Endodermal cell (in vitro differentiated cells): ENCODE data around the gene SPATA4. TPM values are rescaled to one million over a fixed set of nuclear protein-coding genes. Genes with fewer than 3 reads are reported as not detected.

Experiments used
- DNase-seq: peaks from one replicate; pipeline ENCODE4 v3.0.0-alpha.2; 2017
- H3K27ac ChIP-seq: 2 replicates; pipeline ENCODE4 v1.5.1; 2013; ENCODE audit warnings: mild to moderate bottlenecking, low read depth, low read length, moderate library complexity
- H3K27me3 ChIP-seq: 2 replicates; pipeline ENCODE4 v1.6.1; 2013; ENCODE audit warnings: mild to moderate bottlenecking, low read length, moderate library complexity; ENCODE audit not compliant: insufficient read depth, control insufficient read depth, poor library complexity, severe bottlenecking
- H3K36me3 ChIP-seq: 2 replicates; pipeline ENCODE4 v1.7.0; 2013; ENCODE audit warnings: mild to moderate bottlenecking, low read length, moderate library complexity; ENCODE audit not compliant: control insufficient read depth, insufficient read depth
- H3K4me1 ChIP-seq: one replicate; pipeline ENCODE4 v1.7.0; 2013; ENCODE audit warnings: low read length; ENCODE audit not compliant: control insufficient read depth, insufficient read depth
- H3K4me3 ChIP-seq: 2 replicates; pipeline ENCODE4 v1.5.1; 2013; ENCODE audit warnings: mild to moderate bottlenecking, low read length, moderate library complexity
- H3K9ac ChIP-seq: 2 replicates; pipeline ENCODE4 v1.6.1; 2013; ENCODE audit warnings: mild to moderate bottlenecking, low read length, moderate library complexity; ENCODE audit not compliant: poor library complexity, severe bottlenecking; ENCODE audit errors: extremely low read depth
- H3K9me3 ChIP-seq: 2 replicates; pipeline ENCODE4 v1.6.1; 2013; ENCODE audit warnings: mild to moderate bottlenecking, low read length, moderate library complexity; ENCODE audit not compliant: control insufficient read depth
- H3K27ac Mint-ChIP-seq: 2 replicates; pipeline ENCODE4 v1.8.0; 2020; ENCODE audit warnings: mixed read lengths
- H3K27me3 Mint-ChIP-seq: 2 replicates; pipeline ENCODE4 v1.8.0; 2021; ENCODE audit warnings: mild to moderate bottlenecking, mixed read lengths; ENCODE audit not compliant: insufficient read depth
- H3K36me3 Mint-ChIP-seq: 2 replicates; pipeline ENCODE4 v1.8.0; 2020; ENCODE audit warnings: low read depth, mixed read lengths
- H3K4me1 Mint-ChIP-seq: 2 replicates; pipeline ENCODE4 v1.8.0; 2020; ENCODE audit warnings: mixed read lengths
- H3K4me3 Mint-ChIP-seq: 2 replicates; pipeline ENCODE4 v1.8.0; 2020; ENCODE audit warnings: mild to moderate bottlenecking, moderate library complexity, mixed read lengths
- H3K9me3 Mint-ChIP-seq: 2 replicates; pipeline ENCODE4 v1.8.0; 2020; ENCODE audit warnings: mild to moderate bottlenecking, mixed read lengths
- CTCF ChIP-seq: fragments of 200-600 bp; sonication (generic); conservative IDR thresholded peaks from 2 replicates; pipeline ENCODE4 v1.5.0; 2021; ENCODE audit warnings: antibody characterized with exemption, mild to moderate bottlenecking
- WGBS, 2 experiments: methylation state at CpG; one replicate each; pipeline versions ENCODE4 v1.1.5 to v1.1.7; 2013; ENCODE audit warnings: missing lambda C conversion rate in 2 of 2, mixed read lengths in 1 of 2; ENCODE audit not compliant: insufficient coverage in 1 of 2, insufficient read length in 1 of 2; 5-methylcytosine and 5-hydroxymethylcytosine counted together
- long read RNA-seq, 4 experiments: library from polyadenylated mRNA in 2 of 4; library from RNA in 1 of 4; library from capped mRNA in 1 of 4; stranded (forward) in 3 of 4; unstranded in 1 of 4; transcript quantifications; one replicate each; pipeline ENCODE4 v2.0.0, GENCODE V29; 2020 to 2021; ENCODE audit warnings: inconsistent platforms in 1 of 4
- polyA plus RNA-seq, 2 experiments: library from polyadenylated mRNA; stranded (reverse); fragments of 50-300 nt; gene quantifications; one replicate each; pipeline ENCODE4 v1.2.3, GENCODE V29; 2013
- total RNA-seq, 2 donors: library from RNA; stranded (reverse); fragmentation: NEBNext Ultra II Directional in 1 of 2; extraction: Animal tissue kit (Norgen Biotek cat#: 25700) in 1 of 2; gene quantifications; 2 replicates in 1 of 2; 3 replicates in 1 of 2; pipeline ENCODE4 v1.2.1, GENCODE V29; 2021

Gene SPATA4
- total RNA-seq = not detected
- 0.21 TPM for polyA plus RNA-seq (2013, experiment 1 of 2)
- polyA plus RNA-seq (2013, experiment 2 of 2) = not detected
- long read RNA-seq, experiment 1 = 0 reads
- long read RNA-seq, experiment 2, partial matches to known transcripts = 0 of 1 reads
- long read RNA-seq, experiment 2, other reads (novel, unspliced or antisense) = 1 of 1 reads
- long read RNA-seq, experiment 3 = 0 reads
- long read RNA-seq, experiment 4 = 0 reads

DNA sequence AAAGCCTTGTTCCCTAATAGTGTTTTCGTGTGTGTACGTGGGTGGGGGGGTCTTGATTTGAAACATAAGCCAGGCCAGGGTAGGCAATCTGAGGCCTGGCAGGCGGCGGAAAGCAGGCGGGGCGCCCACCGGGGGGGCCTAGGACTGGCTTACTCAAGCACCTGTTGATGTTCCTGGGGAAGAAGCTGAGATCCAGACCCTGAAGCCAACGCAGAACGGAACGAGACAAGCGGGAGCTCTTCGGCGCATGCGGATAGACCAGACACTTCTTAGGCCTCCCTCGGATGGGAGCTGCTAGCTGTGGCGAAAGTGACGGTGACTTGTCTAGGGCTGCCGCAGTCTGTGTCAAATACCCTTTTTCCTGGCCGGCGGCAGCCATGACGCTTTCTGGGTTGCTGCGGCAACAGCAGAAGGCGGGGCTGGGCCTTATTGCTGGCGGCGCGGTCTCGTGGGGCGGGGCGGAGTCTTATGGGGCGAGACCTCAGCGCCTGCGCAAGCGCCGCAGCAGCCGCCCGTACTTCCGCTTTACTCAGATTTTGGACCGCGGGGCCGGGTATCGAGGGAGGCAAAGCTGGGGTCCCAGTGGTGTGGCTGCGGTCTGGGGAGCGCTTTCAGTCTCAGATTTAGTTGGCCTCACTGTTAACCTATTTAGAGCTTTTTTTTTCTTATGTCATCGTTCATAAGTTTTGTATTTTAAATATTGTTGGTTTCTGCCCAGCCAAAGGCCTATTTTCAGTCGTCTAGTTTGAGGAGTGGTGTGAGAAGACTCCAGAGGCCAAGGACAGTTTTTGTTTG is at the start of gene SPATA4:
Gene SPATA4 (minus strand): TSS at position 402 of the 795 bp plus-strand sequence. CDS start 23 bp downstream, at position 379.
- no peaks in the 10 kb centered on the region for H3K9me3 ChIP-seq
- no peaks in the 10 kb centered on the region for H3K36me3 ChIP-seq
- H3K27ac Mint-ChIP-seq = peak within 1 kb of the TSS; percentile 95
- peak within 1 kb of the TSS; percentile 89 for H3K4me3 ChIP-seq
- H3K9ac ChIP-seq = peak within 1 kb of the TSS; percentile 26
- H3K27me3 ChIP-seq = no peaks in the 10 kb centered on the region
- no peak for TF ChIP-seq CTCF
- H3K4me3 Mint-ChIP-seq = peak within 1 kb of the TSS; percentile 79
- peak within 1 kb of the TSS; percentile 42 for H3K27ac ChIP-seq
- H3K9me3 Mint-ChIP-seq = no peaks in the 10 kb centered on the region
- peaks cover 9% of the 10 kb centered on the region for H3K4me1 Mint-ChIP-seq
- 2 to 4% methylated on average over 25 to 45 of the region's 45 CpGs for WGBS, 2 experiments
- peak; percentile 98 for DNase-seq
- H3K27me3 Mint-ChIP-seq = no peaks in the 10 kb centered on the region
- no peaks in the 10 kb centered on the region for H3K4me1 ChIP-seq
- no peaks in the 10 kb centered on the region for H3K36me3 Mint-ChIP-seq

- peaks cover 3% of the 10 kb centered on the region for H3K36me3 ChIP-seq
- DNase-seq = no peak
- TF ChIP-seq CTCF = no peak
- H3K9me3 ChIP-seq = no peaks in the 10 kb centered on the region
- no peaks in the 10 kb centered on the region for H3K27me3 Mint-ChIP-seq
- peaks cover 12% of the 10 kb centered on the region for H3K4me1 Mint-ChIP-seq
- no peak overlapping the region for H3K9ac ChIP-seq
- no peak overlapping the region for H3K4me3 Mint-ChIP-seq
- no peaks in the 10 kb centered on the region for H3K4me1 ChIP-seq
- no peak overlapping the region for H3K27ac Mint-ChIP-seq
- no peak overlapping the region for H3K27ac ChIP-seq
- peaks cover 30% of the 10 kb centered on the region for H3K36me3 Mint-ChIP-seq
- H3K27me3 ChIP-seq = no peaks in the 10 kb centered on the region
- no peaks in the 10 kb centered on the region for H3K9me3 Mint-ChIP-seq
- WGBS, 2 experiments = 100% methylated on average over 1 of the region's 1 CpG; no CpG with 5 or more reads in 1 of the 2 experiments
- H3K4me3 ChIP-seq = no peak overlapping the region
Observed at GRCh38 chr4:176242764-176243347, 47.5 kb upstream of the SPATA4 start.

GRCh38 chr4:176241703-176242102 is 46.3 kb upstream of the SPATA4 start:
- peaks cover 12% of the 10 kb centered on the region for H3K4me1 Mint-ChIP-seq
- no peaks in the 10 kb centered on the region for H3K9me3 Mint-ChIP-seq
- H3K4me3 Mint-ChIP-seq = no peak overlapping the region
- no peak for TF ChIP-seq CTCF
- no peak for DNase-seq
- H3K36me3 ChIP-seq = peaks cover 3% of the 10 kb centered on the region
- no peak overlapping the region for H3K27ac Mint-ChIP-seq
- no peaks in the 10 kb centered on the region for H3K4me1 ChIP-seq
- H3K36me3 Mint-ChIP-seq = peaks cover 32% of the 10 kb centered on the region
- H3K27me3 ChIP-seq = no peaks in the 10 kb centered on the region
- no peaks in the 10 kb centered on the region for H3K27me3 Mint-ChIP-seq
- no peak overlapping the region for H3K4me3 ChIP-seq
- H3K9me3 ChIP-seq = no peaks in the 10 kb centered on the region
- no peak overlapping the region for H3K27ac ChIP-seq
- WGBS, 2 experiments = 96 to 97% methylated on average over 4 to 8 of the region's 8 CpGs
- H3K9ac ChIP-seq = no peak overlapping the region
